Fibroblast of the aortic adventitia (primary cell): ENCODE measurements around the gene UPF3A. TPM values are rescaled to one million over a fixed set of nuclear protein-coding genes. Genes with fewer than 3 reads are reported as not detected.

Experiments used
- DNase-seq: peaks from one replicate; pipeline ENCODE4 v3.0.0-alpha.2; 2010; ENCODE audit warnings: low read depth
- H3K4me3 ChIP-seq: 2 replicates; pipeline ENCODE4 v1.5.1; 2011; ENCODE audit warnings: low read depth, mild to moderate bottlenecking, control low read depth, low read length, moderate library complexity
- CTCF ChIP-seq: IDR thresholded peaks from 2 replicates; pipeline ENCODE4 v1.5.1; 2011; ENCODE audit warnings: mild to moderate bottlenecking, low read length, control low read depth, inconsistent platforms; ENCODE audit not compliant: insufficient read depth
- total RNA-seq: library from RNA; depleted of rRNA; stranded (reverse); fragments of >200 nt; gene quantifications from 2 replicates; pipeline ENCODE4 v1.2.3, GENCODE V29; 2012; ENCODE audit warnings: low replicate concordance

UPF3A gene
- total RNA-seq, 1 donor: 32.1 TPM

DNA sequence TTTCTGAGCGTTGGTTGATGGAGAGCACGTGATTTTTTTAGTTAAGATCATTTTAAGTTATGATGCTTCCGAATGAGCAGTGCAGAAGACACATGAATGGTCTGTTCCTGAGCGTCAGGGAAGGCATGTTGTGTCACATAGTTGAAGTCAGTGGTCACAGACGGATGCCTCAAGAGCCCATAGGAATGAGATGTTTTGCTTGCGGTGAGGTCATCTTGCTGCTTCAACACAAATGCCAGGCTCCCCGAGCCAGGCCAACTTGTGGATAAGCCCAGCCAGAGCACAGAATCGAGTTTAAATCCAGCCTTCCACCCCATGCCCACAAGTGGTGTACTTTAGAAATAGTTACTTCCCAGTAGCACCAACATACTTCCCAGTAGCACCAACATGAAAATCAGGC is 5.4 kb downstream of the UPF3A start:
- TF ChIP-seq CTCF: no peak
- DNase-seq: no peak
- no peak overlapping the region for H3K4me3 ChIP-seq

- no peak overlapping the region for H3K4me3 ChIP-seq
- TF ChIP-seq CTCF: no peak
- no peak for DNase-seq
Measured at GRCh38 chr13:114288157-114288591, 6.8 kb downstream of the UPF3A start.

- no peak for DNase-seq
- H3K4me3 ChIP-seq: no peak overlapping the region
- no peak for TF ChIP-seq CTCF
Measured at GRCh38 chr13:114296448-114296847, 15.0 kb downstream of the UPF3A start.

DNA sequence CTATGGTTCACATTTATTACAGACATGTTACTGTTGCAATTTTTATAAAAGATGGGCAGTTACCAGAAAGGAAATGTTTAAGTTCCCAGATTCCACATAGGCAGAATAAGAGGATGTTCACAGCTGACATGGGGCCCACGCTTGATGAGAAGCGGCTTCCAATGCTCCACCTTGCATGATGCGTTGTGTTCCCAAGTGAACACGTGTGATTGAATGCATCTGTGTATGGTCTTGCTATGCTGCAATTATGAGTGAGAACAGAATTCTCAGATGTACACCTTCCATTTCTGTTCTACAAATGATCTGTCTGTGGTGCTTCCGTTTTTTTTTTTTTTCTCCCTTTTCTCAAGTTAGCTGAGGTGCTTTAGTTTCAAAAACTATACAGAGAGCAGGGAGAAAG is 15.5 kb downstream of the UPF3A start:
- TF ChIP-seq CTCF: no peak
- DNase-seq: no peak
- H3K4me3 ChIP-seq: no peak overlapping the region

GRCh38 chr13:114298866-114299265 is 17.5 kb downstream of the UPF3A start:
- DNase-seq: no peak
- no peak overlapping the region for H3K4me3 ChIP-seq
- TF ChIP-seq CTCF: no peak

DNA sequence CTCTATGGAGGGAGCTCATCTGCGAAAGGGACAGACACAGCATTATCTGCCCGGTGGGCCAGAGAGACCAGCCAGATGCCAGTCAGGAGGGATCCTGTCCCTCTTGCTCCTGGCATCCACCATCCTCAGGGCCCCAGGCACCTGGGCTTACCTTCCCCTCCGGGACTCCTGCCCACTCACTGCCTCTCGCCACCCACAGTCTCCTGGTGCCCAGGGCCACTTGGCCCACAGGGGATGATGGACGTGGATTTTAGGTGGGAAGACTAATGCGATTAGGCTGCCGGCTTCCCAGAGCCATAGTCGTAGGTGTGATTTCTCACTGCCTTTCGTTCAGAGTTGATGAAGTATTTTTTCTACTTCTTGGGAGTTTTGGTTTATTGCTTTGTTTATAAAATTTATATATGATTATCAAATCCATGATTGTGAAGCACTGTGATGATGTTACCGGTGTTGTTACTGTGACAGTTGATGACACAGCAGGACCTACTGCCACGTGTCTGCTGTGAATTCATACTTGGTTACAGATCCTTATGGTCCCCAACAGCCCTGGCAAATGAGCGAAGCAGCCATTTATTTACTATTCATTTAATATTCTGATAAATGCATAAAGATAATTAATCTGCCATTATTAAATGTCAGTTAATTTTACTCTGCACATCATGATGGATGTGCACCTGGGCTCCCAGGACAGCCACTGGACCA is 18.4 kb downstream of the UPF3A start:
- DNase-seq: no peak
- no peak for TF ChIP-seq CTCF
- H3K4me3 ChIP-seq: no peak overlapping the region

GRCh38 chr13:114303700-114304327 is 22.4 kb downstream of the UPF3A start:
- no peak for TF ChIP-seq CTCF
- DNase-seq: no peak
- H3K4me3 ChIP-seq: no peak overlapping the region
